ENCODE data around the gene LIPK. TPM values are rescaled to one million over a fixed set of nuclear protein-coding genes. Genes with fewer than 3 reads are reported as not detected.
"Not testable (repeated sequence)": the region's sequence is repeated elsewhere in the genome, so short reads cannot be mapped to it uniquely, and the experiment has no call there.

The LIPK gene
- total RNA-seq = not detected

DNA sequence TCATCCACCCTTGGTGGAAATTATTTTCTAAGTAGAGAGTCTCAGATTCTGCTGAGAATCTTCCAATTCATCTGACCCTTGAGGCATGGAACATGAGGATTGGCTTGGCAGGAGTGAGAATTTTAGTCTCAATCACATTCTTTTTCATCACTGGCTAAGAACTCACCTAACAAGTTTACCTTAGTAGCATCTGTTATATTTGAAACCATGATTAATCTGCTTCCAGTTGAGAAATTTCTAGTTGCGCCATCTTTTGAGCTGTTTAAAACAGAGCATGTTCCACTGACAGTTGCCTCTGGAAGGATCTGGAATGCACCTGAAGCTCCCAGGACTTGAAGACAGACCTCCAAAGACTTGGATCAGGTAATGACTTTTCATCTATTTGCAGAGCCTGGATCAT is at the start of gene LIPK:
Gene LIPK, plus strand, starts transcription at position 292 of the 400 bp plus-strand sequence. CDS start 18,295 bp downstream, outside the sequence.
- no peak for ATAC-seq
- DNase-seq (ENCODE audit: low spot score) = no peak
- intact Hi-C loops (cut with DNase I) = no loop called here

GRCh38 chr10:88657901-88658300 is 48.1 kb upstream of the LIPK start:
- ATAC-seq = no peak

GRCh38 chr10:88659725-88660597 is 46.1 kb upstream of the LIPK start:
- ATAC-seq (no peak), DNase-seq (ENCODE audit: low spot score) (no peak)
- intact Hi-C loops (cut with DNase I) = no loop called here

More at GRCh38 chr10:88657901-88658300, 48.1 kb upstream of the LIPK start:
- intact Hi-C loops (cut with DNase I) = no loop called here
- DNase-seq (ENCODE audit: low spot score) = no peak

DNA sequence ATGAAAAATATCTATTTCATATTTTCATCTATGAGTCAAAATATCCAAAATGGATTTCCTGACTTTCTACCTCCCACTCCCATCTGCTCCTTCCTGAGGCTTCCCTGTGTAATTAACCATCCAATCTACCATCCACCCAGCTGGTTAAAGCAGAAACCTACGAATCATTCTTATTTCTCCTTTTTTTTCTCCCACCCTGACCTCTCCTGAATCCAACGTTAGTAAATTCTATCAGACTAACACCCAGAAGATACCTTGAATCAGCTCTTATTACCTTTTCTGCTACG is 45.5 kb upstream of the LIPK start:
- ATAC-seq (no peak), DNase-seq (ENCODE audit: low spot score) (no peak)
- intact Hi-C loops (cut with DNase I) = no loop called here

DNA sequence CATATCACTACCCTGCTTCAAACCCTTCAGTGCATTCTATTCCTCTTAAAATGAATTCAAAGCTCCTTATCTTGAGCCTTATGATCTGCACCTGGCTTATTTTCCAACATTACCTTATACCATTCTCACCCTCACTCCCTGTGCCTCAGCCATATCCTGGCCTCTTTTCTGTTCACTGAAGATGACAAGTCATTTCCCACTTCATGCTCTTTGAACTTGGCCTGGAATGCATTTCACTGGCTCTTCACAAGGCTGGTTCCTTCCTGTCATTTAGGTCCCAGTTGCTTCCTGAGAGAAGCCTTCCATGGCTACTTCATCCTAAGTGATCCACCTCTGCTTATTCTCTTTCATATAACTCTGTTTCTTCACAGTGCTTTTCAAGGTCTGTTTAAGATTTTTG is 45.0 kb upstream of the LIPK start:
- intact Hi-C loops (cut with DNase I) = no loop called here

DNA sequence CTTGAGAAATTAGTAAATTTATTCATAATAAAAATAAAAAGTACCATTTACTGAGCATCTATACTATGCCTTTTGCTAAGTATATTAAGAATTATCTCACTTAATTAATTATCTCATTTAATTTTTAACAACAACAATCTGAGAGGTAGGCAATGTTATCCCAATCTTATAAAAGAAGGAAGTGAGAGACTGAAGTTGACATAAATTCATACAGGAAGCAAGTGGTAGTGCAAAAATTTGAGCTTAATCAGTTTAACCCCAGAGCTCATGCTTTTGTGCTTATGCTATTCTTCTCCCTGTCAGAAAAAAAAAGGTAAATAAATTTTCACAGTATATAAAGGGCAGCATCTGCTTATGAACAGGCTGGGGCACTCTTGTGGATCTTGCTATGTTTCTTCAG is 44.5 kb upstream of the LIPK start:
- DNase-seq (ENCODE audit: low spot score) = no peak
- no peak for ATAC-seq
- intact Hi-C loops (cut with DNase I) = no loop called here

More for the DNA sequence above, 45.0 kb upstream of the LIPK start:
- no peak for DNase-seq (ENCODE audit: low spot score)
- no peak for ATAC-seq

DNA sequence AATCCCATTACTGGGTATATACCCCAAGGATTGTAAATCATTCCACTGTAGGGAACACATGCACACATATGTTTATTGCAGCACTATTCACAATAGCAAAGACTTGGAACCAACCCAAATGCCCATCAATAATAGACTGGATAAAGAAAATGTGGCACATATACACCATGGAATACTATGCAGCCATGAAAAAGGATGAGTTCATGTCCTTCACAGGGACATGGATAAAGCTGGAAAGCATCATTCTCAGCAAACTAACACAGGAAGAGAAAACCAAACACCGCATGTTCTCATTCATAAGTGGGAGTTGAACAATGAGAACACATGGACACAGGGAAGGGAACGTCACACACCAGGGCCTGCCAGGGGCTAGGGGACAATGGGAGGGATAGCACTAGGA is 42.9 kb upstream of the LIPK start:
- DNase-seq (ENCODE audit: low spot score); intact Hi-C loops (cut with DNase I); ATAC-seq: not testable (repeated sequence)

DNA sequence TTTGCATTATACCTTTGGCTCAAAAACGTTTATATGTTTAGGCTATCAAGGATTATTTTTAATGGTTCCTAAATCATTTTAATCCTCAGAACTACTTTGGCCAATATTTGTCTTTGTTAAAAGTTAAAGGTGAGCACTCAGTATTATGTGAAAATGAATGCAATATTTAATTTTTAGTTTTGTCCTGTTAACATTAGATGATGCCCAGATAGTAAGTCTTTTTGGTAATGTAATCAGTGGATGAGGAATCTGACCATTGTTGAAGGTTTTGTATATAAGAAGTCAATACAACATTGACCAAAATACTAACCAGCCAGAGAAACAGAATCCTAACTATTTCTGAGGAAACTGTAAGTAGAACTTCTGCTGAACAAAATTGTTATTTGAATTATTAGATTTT is 41.9 kb upstream of the LIPK start, which contains the start of gene LIPF:
Gene LIPF, plus strand, starts transcription at position 301 of the 400 bp plus-strand sequence. CDS start 2,856 bp downstream, outside the sequence.
- ATAC-seq = no peak
- no peak for DNase-seq (ENCODE audit: low spot score)
- intact Hi-C loops (cut with DNase I) = no loop called here

DNA sequence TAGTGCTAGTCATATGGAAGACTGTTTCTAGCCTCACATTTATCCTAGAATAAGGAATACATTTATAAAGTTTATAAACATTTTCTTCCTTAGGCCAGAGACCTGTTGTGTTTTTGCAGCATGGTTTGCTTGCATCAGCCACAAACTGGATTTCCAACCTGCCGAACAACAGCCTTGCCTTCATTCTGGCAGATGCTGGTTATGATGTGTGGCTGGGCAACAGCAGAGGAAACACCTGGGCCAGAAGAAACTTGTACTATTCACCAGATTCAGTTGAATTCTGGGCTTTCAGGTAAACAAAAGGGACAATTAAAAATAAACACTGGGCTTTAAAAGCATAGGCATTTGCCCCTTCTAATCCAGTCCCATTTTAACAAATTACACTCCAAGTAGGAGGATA is 37.6 kb upstream of the LIPK start:
- intact Hi-C loops (cut with DNase I) = no loop called here

GRCh38 chr10:88670497-88670896 is 35.6 kb upstream of the LIPK start:
- ATAC-seq = no peak
- intact Hi-C loops (cut with DNase I) = no loop called here
- DNase-seq (ENCODE audit: low spot score) = no peak

More for the DNA sequence above, 37.6 kb upstream of the LIPK start:
- ATAC-seq (no peak), DNase-seq (ENCODE audit: low spot score) (no peak)

GRCh38 chr10:88672041-88672440 is 34.0 kb upstream of the LIPK start:
- intact Hi-C loops (cut with DNase I) = no loop called here
- ATAC-seq = no peak
- DNase-seq (ENCODE audit: low spot score) = no peak

DNA sequence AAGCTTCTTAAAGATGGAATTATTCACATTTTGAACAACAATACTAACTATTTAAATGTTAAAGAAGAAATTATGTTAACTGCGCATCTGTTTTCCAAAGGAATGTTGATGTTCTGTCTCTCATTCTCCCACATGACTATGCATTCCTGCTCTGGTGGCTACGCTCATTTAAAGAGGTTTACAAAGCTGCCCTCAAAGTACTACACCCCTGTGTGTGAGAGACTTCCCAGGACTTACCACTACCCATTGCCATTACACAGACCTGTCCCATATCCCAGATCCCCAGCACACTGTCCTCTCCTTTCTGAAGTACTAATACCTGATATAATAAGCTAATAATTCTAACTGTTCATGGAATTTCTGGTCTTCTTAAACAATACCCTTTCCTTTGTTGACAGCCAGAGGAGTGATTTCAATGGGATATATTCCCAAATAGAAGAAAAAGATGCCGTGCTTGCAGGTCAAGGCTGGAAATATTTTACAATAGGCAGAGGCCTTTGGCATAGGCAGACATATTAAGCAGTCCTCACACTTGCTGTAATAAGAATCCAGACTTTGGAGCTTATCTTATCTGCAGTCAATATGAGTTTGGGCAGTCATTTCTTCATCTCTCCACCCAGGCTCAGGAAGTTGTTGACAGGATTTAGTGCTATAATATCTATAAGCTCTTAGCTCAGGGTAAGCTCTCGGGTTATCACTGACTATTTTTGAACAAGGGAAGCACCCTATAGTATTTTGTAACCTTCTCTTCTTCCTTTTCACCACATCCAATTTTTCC is 29.6 kb upstream of the LIPK start:
- ATAC-seq = no peak
- intact Hi-C loops (cut with DNase I) = no loop called here

DNA sequence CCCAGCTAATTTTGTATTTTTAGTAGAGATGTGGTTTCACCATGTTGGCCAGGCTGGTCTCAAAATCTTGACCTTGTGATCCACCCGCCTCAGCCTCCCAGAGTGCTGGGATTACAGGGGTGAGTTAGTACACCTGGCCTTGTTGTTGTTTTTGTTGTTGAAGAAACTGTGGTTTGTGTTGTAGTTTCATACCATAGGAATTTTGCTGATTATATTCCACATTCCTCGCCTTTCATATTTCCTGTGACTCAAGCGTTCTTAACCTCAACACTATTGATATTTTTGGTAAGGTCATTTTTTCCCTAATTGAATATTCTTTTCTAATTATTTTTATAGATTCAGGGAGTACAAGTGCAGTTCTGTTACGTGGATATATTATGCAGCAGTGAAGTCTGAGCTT is 25.1 kb upstream of the LIPK start:
- no peak for ATAC-seq
- intact Hi-C loops (cut with DNase I) = no loop called here

More for the DNA sequence above, 29.6 kb upstream of the LIPK start:
- DNase-seq (ENCODE audit: low spot score) = no peak

DNA sequence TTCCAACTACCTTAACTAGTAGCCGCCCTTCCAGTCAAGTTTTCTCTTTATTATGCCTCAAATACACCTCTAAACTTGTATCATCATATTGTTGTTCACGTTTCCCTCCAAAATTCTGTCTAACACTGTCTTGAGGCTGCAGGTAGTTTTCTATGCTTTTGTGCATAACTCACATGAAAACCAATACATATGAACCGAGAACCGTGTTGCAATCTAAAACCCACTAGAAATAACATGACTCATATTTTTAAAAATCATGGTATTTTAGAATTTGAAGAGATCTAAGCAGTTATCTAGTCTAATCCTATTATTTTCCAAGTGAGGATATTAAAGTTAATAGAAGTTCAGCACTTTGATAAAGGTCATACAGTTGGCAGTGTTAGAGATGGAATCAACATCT is 23.6 kb upstream of the LIPK start:
- no peak for ATAC-seq
- DNase-seq (ENCODE audit: low spot score) = no peak
- intact Hi-C loops (cut with DNase I) = no loop called here

More for the DNA sequence above, 25.1 kb upstream of the LIPK start:
- DNase-seq (ENCODE audit: low spot score) = no peak

DNA sequence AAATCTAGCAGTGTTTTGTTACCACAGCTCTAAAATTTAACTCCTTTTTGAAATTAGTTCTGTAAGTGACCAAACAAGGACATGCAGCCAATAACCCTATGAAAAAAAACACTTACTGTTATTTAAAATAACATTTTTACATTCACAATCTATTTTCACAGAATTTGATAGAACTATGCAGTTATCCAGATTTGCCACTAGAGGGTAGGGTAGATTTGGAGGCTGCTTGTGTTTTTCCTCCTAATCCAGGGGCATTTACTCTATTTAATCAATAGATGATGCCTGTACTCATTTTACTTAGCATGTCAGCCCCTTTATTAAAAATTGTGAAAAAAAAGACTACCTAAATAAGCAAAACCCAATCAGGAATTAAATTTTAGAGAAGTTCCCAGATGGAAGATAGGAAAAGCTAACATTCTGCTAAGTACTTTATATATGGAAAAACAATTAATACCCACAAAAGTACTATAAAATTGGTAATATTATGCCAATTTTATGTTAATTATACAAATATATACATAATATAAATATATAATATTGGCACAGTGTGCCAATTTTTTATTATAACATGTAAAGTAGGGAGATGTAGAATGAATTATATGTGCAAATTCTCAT is 18.1 kb upstream of the LIPK start:
- intact Hi-C loops (cut with DNase I) = no loop called here
- no peak for ATAC-seq
- no peak for DNase-seq (ENCODE audit: low spot score)

GRCh38 chr10:88689366-88689765 is 16.7 kb upstream of the LIPK start:
- ATAC-seq = no peak
- intact Hi-C loops (cut with DNase I) = no loop called here
- no peak for DNase-seq (ENCODE audit: low spot score)

DNA sequence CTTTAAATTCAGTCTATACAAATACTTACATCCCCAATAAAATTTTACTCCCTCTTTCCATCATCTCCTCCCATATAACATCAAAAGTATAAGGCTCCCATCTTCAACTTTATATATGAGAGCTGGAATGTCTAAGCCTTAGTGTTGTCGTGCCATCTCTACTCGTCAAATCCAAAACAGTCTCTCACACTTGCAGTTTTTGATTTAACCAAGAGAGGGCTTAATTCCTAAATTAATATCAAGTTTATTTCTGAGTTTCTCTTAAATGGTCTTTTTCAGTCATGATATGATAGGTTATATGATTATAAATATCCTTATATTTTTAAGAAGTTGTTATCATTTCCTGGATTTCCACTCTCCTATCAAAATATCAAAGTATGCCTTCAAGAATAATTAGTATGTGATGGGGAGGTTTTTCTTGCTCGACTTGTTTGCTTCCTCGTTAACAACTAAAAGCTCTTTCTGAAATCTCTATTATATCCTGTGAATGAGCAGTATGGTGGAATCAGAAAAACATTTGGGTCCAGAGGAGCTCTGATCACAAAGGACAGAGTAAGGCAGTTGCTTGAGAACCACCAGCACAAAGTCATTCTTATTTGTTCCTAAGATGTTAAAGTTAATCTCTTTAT is 12.5 kb upstream of the LIPK start:
- intact Hi-C loops (cut with DNase I) = no loop called here
- ATAC-seq = no peak
- no peak for DNase-seq (ENCODE audit: low spot score)

GRCh38 chr10:88702848-88703597 is 3.0 kb upstream of the LIPK start:
- intact Hi-C loops (cut with DNase I) = no loop called here
- DNase-seq (ENCODE audit: low spot score) (no peak), ATAC-seq (no peak)
